PFSK-1 (cell line): Measurements from ENCODE around the gene TMEM267.

ENCODE experiments used
- FOXP2 ChIP-seq: optimal IDR thresholded peaks from 2 replicates; pipeline ENCODE3; 2011; ENCODE audit warnings: borderline replicate concordance, control low read depth, inconsistent platforms; ENCODE audit not compliant: insufficient read depth; ENCODE audit errors: extremely low read length, extremely low read depth
- POLR2AphosphoS5 ChIP-seq: IDR thresholded peaks from 2 replicates; pipeline ENCODE4 v1.6.1; 2012; ENCODE audit warnings: low read depth, mild to moderate bottlenecking, control low read depth, low read length, moderate library complexity
- REST ChIP-seq, 2 experiments: IDR thresholded peaks; 2 replicates each; pipeline versions ENCODE4 v1.6.1 to v1.8.0; 2011 to 2012; ENCODE audit warnings: low read depth in 2 of 2, low read length in 2 of 2, control low read depth in 1 of 2, inconsistent platforms in 1 of 2, mild to moderate bottlenecking in 1 of 2, moderate library complexity in 1 of 2; ENCODE audit not compliant: insufficient read depth in 1 of 2
- SIN3A ChIP-seq: IDR thresholded peaks from 2 replicates; pipeline ENCODE4 v1.6.1; 2012; ENCODE audit warnings: mild to moderate bottlenecking, low read length, moderate library complexity, borderline replicate concordance; ENCODE audit not compliant: insufficient read depth
- TAF1 ChIP-seq: IDR thresholded peaks from 2 replicates; pipeline ENCODE4 v1.6.1; 2012; ENCODE audit warnings: low read length, control low read depth, borderline replicate concordance; ENCODE audit not compliant: insufficient read depth

TMEM267 gene

GRCh38 chr5:43418561-43418960, 65.1 kb downstream of the TMEM267 start:
- TF ChIP-seq FOXP2 = no peak
- TF ChIP-seq SIN3A = no peak
- no peak for TF ChIP-seq REST (IDR thresholded peaks at IDR 0.05; ENCODE audit: insufficient read depth in 1 of 2, low read depth in 2 of 2, low read length in 2 of 2)
- no peak for TF ChIP-seq POLR2AphosphoS5
- no peak for TF ChIP-seq TAF1

- no peak for TF ChIP-seq TAF1
- no peak for TF ChIP-seq POLR2AphosphoS5
- no peak for TF ChIP-seq REST (IDR thresholded peaks at IDR 0.05; ENCODE audit: insufficient read depth in 1 of 2, low read depth in 2 of 2, low read length in 2 of 2)
- TF ChIP-seq FOXP2 = no peak
- TF ChIP-seq SIN3A = no peak
Measured at GRCh38 chr5:43416803-43417394, 66.8 kb downstream of the TMEM267 start.

- TF ChIP-seq SIN3A (no peak), TAF1 (no peak), REST (IDR thresholded peaks at IDR 0.05; ENCODE audit: insufficient read depth in 1 of 2, low read depth in 2 of 2, low read length in 2 of 2) (no peak), FOXP2 (no peak), POLR2AphosphoS5 (no peak)
Measured at GRCh38 chr5:43415935-43416802, 67.5 kb downstream of the TMEM267 start.

GRCh38 chr5:43413966-43414365, 69.7 kb downstream of the TMEM267 start:
- TF ChIP-seq SIN3A = no peak
- TF ChIP-seq REST (IDR thresholded peaks at IDR 0.05; ENCODE audit: insufficient read depth in 1 of 2, low read depth in 2 of 2, low read length in 2 of 2) = no peak
- TF ChIP-seq FOXP2 = no peak
- no peak for TF ChIP-seq TAF1
- TF ChIP-seq POLR2AphosphoS5 = no peak
